ENCODE measurements around the gene SYCP2.
A peak's percentile ranks its signal among the peaks of the same experiment; 100 is the strongest.
"Not testable (repeated sequence)": the region's sequence is repeated elsewhere in the genome, so short reads cannot be mapped to it uniquely, and the experiment has no call there.

SYCP2 gene

DNA sequence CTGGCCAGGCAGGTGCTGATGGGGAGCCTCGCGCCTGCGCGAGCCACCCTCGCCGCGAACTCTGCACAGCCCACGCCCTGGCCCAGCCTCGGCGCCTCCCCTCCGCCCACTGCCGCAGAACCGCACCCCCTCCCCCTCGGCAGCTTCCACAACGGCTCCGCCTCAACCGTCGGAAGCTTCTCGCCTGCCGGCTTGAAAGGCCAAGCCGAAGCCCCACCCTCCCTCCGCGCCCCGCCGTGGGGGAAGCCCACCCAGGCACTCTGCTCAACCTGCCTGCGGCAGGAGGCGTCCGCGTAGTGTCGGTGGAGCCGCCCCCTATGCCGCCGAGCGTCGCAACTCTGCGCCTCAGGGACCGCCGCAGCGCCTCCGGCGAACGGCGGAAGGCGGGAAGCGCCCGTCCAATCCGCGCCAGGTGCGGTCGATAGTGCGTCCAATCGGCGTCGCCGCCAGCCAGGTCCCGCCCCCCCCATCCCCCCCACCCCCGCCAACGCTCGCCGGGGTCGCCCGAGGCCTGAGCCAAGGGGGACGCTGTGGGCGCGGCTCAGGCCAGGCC lies at the start of gene SYCP2:
Gene SYCP2, minus strand, starts transcription at position 342 of the 553 bp plus-strand sequence. CDS start 11,224 bp downstream, outside the sequence.
- FAIRE-seq, result no peak

DNA sequence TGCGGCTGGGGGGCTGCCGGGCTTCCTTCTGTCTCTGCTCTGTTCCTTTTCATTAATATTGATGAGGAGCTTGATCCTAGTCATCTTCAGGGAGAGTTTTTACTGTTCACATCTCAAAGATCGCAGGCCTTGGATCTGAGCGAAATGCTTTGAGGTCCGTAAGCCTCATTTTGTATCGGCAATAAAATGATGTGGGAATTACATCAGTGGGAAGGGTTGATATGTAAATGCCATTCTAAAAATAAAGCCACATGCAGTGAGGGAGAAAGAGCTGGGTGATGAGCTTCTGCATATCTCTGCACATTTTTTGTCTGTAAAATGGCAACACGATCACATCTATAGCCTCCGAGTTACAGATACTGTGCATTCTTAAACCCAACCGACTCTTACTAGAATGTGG lies 49.6 kb upstream of the SYCP2 start:
- no peak for FAIRE-seq

DNA sequence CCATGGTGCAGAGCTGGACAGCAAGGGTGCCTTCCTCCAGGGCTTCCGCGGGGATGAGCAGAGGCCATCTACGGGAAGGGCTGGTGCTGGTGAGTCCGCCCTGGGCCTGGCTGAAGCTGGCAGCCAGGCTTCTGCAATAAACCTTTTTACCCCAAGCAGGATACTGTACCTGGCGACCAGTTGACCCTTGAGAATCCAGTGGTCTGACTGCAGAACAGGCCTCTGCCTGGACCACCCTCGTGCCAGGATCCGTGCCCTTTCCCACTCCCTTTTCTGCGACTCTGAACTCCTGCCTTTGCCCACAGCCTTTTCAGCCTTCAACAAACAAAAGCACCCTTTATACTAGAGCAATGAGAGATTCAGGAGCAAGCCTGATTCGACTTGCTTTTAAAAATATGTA lies 43.6 kb upstream of the SYCP2 start:
- no peak for FAIRE-seq

DNA sequence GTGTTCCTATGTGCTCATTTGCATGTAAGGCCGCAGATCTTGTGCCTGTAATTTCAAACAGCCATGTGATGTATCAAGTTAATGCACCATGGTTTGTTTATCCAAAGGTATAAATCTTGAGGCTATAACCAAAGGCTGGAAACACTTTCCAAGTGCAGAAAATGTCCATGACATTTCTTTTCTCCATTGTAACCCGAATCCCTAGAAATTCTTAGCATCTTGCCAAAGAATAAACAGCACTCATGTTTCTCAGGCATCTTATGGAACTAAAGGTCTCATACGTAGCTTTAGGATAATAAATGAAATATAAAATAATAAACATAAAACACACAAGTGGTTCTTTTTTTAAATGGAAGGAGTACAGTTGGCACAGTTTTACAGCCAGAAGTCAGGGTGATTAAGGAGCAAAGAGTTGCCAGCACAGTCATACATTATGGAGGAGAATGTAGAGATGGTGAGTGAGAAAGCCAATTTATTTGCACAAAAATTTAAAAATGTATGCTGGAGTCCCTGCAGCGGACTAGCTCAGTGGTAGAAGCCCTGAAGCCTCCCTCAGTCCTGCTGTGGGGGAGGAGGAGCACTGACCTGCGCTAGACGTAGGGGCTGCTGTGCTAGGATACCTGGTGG lies 42.8 kb upstream of the SYCP2 start:
- FAIRE-seq, result no peak

DNA sequence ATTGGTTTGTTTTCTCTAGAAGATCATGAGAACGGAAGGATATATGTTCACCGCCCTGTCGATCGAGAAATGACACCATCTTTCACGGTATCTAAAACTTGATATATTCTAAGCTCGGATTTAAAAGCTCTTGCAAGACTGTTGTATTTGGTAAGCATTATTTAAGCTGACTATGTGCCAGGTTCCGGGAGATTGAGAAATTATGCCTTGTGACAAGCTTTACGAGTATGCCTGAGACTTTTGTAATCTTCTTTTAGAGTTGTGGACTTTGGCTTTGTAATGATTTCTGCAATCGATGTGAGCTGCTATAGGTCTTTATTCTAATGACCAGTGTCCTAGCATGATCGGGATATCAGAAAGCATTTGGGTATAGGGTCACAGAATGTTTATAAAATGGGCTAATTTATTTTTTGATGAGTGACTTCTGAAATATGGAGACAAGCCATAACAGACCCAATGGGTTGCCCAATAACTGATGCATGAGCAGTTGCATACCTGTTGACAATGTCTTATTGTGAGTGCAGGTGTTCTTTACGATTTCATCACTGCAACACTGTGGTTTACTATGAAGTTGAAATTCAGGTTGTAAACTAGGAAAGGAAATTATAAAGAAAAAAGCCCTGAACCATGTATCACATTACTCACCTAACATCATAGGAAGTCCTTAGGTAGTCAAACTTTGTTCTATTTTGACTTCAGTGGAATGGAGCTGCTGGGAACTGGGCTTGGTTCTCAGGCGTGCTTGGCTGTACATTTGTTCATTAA lies 38.8 kb upstream of the SYCP2 start:
- no peak for FAIRE-seq

- FAIRE-seq, result no peak
Observed at GRCh38 chr20:59971428-59971827, 38.0 kb upstream of the SYCP2 start.

- no peak for FAIRE-seq
Observed at GRCh38 chr20:59966428-59966827, 33.0 kb upstream of the SYCP2 start.

DNA sequence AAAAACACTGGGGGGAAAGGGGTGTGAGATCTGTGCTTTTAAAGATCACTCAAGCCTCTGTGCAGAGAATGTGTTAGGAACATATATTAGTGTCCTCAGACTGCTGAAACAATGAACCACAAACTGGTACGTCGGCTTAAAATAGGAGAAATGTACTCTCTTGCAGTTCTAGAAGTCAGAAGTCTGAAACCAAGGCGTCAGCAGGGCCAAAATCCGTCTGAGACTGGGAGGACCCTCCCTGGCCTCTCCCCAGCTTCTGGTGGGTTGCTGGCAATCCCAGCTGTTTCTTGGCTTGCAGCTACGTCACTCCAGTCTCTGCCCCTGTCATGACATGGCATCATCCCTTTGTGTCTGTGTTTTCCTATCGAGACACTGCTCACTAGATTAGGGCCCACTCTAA lies 28.7 kb upstream of the SYCP2 start:
- no peak for FAIRE-seq

DNA sequence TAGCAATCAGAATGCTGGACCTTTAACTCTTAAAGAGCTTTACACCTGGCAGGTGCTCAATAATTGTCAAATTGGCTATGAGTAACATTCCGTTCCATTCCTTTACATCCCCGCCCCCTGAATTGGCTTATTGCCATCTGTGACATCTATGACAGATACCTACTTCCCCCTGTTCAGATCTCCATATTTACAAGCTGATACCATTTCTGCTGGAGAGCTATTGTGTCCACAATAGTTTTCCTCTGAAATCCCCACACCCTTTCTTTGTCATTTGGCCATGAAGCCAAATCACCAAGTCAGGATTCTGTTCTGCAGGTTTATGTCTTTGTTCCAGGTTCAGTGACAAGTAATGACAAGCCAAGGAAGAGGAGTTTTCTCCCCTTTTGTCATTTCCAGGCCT lies 28.0 kb upstream of the SYCP2 start:
- FAIRE-seq, result no peak

- FAIRE-seq, result no peak
Observed at GRCh38 chr20:59958626-59959025, 25.2 kb upstream of the SYCP2 start.

DNA sequence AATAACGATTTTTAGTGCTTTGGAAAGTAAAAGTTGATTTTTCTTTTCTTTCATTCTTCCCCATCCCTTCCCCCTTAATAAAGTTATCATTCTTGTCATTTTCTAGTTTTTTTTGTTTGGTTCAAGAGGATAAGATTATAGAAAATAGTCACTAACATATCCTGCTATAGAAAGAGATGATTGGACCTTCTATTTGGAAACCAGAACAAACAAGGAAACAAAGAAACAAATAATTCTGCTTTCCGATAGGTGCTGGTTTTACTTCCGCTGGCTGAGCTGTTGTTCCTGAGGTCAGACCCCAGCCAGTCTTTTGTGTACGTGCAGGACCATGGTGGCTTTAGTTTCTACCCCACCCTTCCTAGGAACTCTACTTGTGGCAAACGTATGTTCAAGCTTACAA lies 24.7 kb upstream of the SYCP2 start, which contains the start of gene CDH26:
Gene CDH26, plus strand, starts transcription at position 301 of the 400 bp plus-strand sequence. CDS start 304 bp downstream, outside the sequence.
- no peak for FAIRE-seq

- not testable (repeated sequence) for FAIRE-seq
Observed at GRCh38 chr20:59957568-59957967, 24.1 kb upstream of the SYCP2 start.

DNA sequence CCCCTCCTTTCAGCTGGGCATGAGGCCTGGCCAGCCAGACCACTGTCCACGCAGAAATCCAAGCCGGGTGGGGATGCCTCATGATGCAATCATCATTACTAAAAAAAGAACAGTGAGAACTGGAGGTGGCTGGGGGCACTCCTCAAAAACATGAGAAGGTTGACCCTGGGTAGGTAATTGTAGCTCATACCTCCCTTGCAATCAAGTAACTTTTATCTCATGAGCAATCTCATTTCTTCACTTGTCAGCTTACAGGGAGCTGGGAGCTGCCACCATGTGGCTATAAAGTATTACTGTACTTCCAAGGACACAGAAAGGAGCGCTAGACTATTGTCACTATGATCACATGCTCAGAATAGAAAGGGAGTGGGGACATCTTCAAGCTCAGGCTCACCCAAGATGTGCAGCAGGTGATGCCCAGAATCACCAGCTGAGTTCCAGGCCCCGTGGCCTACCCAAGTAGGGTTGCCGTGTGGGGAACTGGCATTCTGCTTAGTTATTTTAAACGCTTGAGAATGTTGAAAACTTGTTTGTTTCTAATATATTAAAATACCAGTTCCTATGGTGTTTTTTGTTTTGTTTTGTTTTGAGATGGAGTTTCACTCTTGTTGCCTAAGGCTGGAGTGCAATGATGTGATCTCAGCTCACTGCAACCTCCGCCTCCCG lies 21.8 kb upstream of the SYCP2 start:
- no peak for FAIRE-seq

DNA sequence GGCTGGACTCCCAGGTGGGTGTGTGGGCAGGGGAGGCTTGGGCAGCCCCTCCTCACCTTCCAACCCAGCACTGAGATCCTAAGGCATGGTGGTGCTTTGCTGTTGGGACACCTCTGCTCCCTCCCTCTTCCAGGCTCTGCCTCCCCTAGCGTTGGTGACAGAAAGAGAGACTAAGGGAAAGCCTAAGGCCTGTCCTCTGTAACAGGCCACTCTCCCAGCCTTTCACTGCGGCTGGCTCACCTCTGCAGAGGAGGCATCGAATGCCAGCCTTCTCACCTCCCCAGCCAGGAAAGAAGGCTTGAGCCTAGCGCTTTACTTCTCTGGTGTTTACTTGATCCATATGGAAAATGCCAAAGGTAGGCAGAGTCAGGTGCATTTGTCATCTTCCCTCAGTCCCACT lies 21.3 kb upstream of the SYCP2 start:
- FAIRE-seq, result no peak

- no peak for FAIRE-seq
Observed at GRCh38 chr20:59949911-59950310, 16.5 kb upstream of the SYCP2 start.

DNA sequence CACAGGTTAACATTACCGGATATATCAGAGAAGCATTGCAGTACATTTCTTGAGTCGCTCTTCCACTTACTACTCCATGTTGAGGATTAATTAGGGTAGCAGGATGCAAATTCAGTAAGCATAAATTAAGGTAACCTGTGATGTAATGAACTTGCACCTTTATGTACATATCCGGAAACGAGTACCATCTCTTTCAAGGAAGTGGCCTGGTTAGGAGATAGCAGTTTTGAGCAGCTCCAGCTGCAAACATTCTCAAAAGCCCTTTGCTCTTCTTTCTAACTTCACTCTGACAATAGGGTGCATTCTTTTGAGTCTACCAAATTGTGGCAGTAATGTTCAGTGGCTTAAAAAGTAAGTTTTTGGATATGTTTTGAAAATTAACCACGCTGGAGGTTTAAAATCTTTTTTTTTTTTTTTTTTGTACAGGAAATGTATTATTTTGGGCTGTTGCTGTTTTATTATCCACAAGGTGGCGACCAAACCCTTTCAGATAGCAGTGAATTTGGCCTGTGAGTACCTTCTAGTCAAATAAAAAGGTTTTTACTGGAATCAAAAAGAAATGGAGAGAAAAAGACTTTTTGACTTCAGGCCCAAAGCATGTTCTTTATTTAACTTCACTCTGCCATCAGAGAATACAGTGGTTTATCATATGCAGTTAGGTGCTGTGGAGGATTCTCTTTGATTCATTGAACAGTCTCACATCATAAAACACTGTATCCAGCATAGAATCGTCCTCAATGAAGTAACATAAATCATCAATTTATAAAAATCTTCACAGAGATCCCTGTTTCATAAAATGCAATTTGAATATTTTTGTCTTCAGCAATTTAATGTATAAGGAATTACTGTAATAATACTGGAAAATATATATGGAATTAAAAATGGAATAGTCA lies 15.6 kb upstream of the SYCP2 start:
- FAIRE-seq, result peak; percentile 93

DNA sequence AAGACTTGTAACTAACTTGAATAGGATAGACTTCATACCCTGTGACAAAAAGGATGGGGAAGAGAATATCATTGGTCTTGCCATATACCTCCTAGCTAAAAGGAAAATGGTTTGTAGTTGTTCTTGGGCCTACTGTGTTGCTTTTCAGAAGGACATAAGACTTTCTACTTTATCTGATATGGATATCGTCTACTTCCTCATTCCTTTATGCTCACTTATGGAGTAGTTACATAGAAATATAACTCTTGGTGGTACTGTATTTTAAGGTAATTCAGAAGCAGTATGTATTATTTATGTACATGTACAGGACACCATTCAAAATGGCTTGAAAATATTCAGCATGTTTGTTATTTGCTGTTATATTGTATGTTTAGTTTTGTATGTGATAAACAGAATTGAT lies 14.8 kb upstream of the SYCP2 start:
- no peak for FAIRE-seq

DNA sequence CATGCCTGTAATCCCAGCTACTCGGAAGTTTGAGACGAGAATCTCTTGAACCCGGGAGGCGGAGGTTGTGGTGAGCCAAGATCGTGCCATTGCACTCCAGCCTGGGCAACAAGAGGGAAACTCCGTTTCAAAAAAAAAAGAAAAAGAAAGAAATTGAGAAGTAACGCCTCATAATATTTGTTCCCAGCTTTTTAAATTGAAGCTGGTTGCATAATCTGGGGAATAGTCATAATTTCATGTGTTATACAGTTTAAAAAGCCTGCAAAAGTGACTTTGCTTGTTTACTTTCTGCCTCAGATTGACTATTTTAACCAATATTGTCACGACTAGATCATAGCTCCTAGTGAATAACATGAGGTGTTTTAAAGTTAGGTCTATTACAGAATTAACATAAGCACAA lies 13.9 kb upstream of the SYCP2 start:
- no peak for FAIRE-seq

DNA sequence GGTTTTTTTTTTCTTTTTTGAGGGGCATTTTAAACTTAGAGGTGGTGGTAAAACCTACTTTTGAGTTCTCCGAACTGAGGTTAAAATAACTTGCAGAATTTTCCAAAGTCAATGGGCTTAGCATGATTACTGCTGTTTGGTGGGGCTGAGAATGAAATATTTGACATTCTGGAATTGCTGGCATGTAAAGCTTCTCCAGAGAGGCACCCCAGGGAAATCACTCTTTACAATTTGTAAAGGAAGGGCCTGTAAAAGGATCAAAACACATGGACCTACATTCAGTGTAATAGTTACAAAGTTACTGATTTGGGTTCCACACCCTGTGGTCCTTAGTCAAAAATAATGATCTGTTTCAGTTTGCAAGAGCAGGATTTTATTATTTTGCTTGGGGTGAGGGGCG lies 12.3 kb upstream of the SYCP2 start:
- FAIRE-seq, result peak; percentile 80

- no peak for FAIRE-seq
Observed at GRCh38 chr20:59945175-59945574, 11.7 kb upstream of the SYCP2 start.

DNA sequence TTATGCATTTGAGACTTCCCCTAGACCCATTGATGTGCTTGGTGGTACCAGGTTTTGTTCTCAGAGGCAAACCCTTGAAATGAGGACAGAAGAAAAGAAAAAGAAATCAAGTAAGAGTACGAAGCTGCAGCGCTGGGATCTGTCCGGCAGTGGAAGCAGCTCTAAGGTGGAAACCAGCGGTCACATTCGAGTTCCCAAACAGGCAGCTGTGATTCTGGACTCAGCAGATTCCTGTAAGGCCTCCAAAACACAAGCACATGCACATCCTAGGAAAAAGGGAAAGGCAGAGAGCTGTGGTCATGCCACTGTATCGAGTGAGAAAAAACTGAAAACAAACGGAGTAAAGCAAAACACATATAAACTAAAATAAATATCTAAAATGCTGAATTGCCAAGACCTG lies 11.3 kb upstream of the SYCP2 start:
- no peak for FAIRE-seq

DNA sequence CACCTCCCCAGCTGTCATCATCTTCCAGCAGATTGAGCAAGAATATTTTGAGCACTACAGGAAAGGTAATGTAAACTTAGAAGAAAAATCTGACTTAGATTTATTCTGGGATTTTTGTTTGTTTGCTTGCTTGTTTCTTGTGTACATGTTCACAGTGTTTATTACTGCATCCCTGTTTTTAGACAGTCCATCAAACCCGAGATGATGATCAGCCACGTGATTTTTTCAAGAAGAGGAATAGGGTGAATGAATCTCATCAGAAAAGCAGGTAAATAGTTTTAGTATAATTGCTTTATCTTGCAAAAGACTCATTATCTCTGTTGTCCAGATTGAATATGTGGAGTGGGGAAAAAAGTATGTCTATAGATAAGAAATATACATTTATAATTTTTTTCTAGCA lies 8.8 kb upstream of the SYCP2 start:
- FAIRE-seq, result no peak

- no peak for FAIRE-seq
Observed at GRCh38 chr20:59940956-59941294, 7.5 kb upstream of the SYCP2 start.
